ENCODE results near the gene RPL18.

Gene RPL18

GRCh38 chr19:48614436-48615230 lies 4.3 kb downstream of the RPL18 start, which contains the start of gene FAM83E:
FAM83E (minus strand) TSS chr19:48615076; CDS start chr19:48613372, 1,704 bp downstream.
- H3K27ac ChIP-seq = no peak within 1 kb of the TSS
- no peaks in the 10 kb centered on the region for H3K27me3 ChIP-seq (ENCODE audit: insufficient read depth, low read depth)
- TF ChIP-seq CTCF (conservative IDR thresholded peaks at IDR 0.05; ENCODE audit: low read depth, low read length) = no peak
- H3K9ac ChIP-seq = no peak within 1 kb of the TSS
- no peak within 1 kb of the TSS for H2AFZ ChIP-seq (ENCODE audit: low read depth)
- H3K79me2 ChIP-seq (ENCODE audit: insufficient read depth, low read depth) = peaks cover 28% of the 10 kb centered on the region
- peaks cover 26% of the 10 kb centered on the region for H4K20me1 ChIP-seq (ENCODE audit: insufficient read depth)
- peaks cover 11% of the 10 kb centered on the region for H3K4me1 ChIP-seq (ENCODE audit: low read depth, poor library complexity, severe bottlenecking)
- no peak within 1 kb of the TSS for H3K4me2 ChIP-seq
- H3K36me3 ChIP-seq (ENCODE audit: insufficient read depth) = peaks cover 10% of the 10 kb centered on the region; the same call in 1 of the 2 replicates
- no peak within 1 kb of the TSS for H3K4me3 ChIP-seq (IDR thresholded peaks at IDR 0.05; ENCODE audit: insufficient read depth, low read depth, low read length)

- Histone ChIP-seq H3K36me3 (ENCODE audit: insufficient read depth) (peaks cover 10% of the 10 kb centered on the region; the same call in 1 of the 2 replicates), H3K4me3 (IDR thresholded peaks at IDR 0.05; ENCODE audit: insufficient read depth, low read depth, low read length) (no peak overlapping the region), H3K27ac (no peak overlapping the region), H3K4me1 (ENCODE audit: low read depth, poor library complexity, severe bottlenecking) (peaks cover 11% of the 10 kb centered on the region), H4K20me1 (ENCODE audit: insufficient read depth) (peaks cover 26% of the 10 kb centered on the region), H3K79me2 (ENCODE audit: insufficient read depth, low read depth) (peaks cover 26% of the 10 kb centered on the region), H3K4me2 (no peak overlapping the region), H3K9ac (no peak overlapping the region), H3K27me3 (ENCODE audit: insufficient read depth, low read depth) (no peaks in the 10 kb centered on the region), H2AFZ (ENCODE audit: low read depth) (no peak overlapping the region)
- TF ChIP-seq CTCF (conservative IDR thresholded peaks at IDR 0.05; ENCODE audit: low read depth, low read length) = no peak
These were observed 5.0 kb downstream of the RPL18 start for GRCh38 chr19:48613852-48614435.

GRCh38 chr19:48613024-48613851 lies 5.7 kb downstream of the RPL18 start:
- Histone ChIP-seq H3K9ac (no peak overlapping the region), H3K4me1 (ENCODE audit: low read depth, poor library complexity, severe bottlenecking) (peaks cover 15% of the 10 kb centered on the region), H4K20me1 (ENCODE audit: insufficient read depth) (peaks cover 26% of the 10 kb centered on the region), H3K27me3 (ENCODE audit: insufficient read depth, low read depth) (no peaks in the 10 kb centered on the region), H3K27ac (no peak overlapping the region), H3K4me3 (IDR thresholded peaks at IDR 0.05; ENCODE audit: insufficient read depth, low read depth, low read length) (no peak overlapping the region), H3K79me2 (ENCODE audit: insufficient read depth, low read depth) (peaks cover 19% of the 10 kb centered on the region), H3K36me3 (ENCODE audit: insufficient read depth) (peaks cover 10% of the 10 kb centered on the region; the same call in 1 of the 2 replicates), H3K4me2 (no peak overlapping the region), H2AFZ (ENCODE audit: low read depth) (no peak overlapping the region)
- no peak for TF ChIP-seq CTCF (conservative IDR thresholded peaks at IDR 0.05; ENCODE audit: low read depth, low read length)

- H3K36me3 ChIP-seq (ENCODE audit: insufficient read depth) = peaks cover 3% of the 10 kb centered on the region; the same call in 1 of the 2 replicates
- H3K4me3 ChIP-seq (IDR thresholded peaks at IDR 0.05; ENCODE audit: insufficient read depth, low read depth, low read length) = no peak overlapping the region
- H2AFZ ChIP-seq (ENCODE audit: low read depth) = no peak overlapping the region
- no peak overlapping the region for H3K9ac ChIP-seq
- peaks cover 12% of the 10 kb centered on the region for H4K20me1 ChIP-seq (ENCODE audit: insufficient read depth)
- H3K27ac ChIP-seq = no peak overlapping the region
- peaks cover 5% of the 10 kb centered on the region for H3K79me2 ChIP-seq (ENCODE audit: insufficient read depth, low read depth)
- H3K4me2 ChIP-seq = no peak overlapping the region
- peaks cover 6% of the 10 kb centered on the region for H3K4me1 ChIP-seq (ENCODE audit: low read depth, poor library complexity, severe bottlenecking)
- peaks cover 11% of the 10 kb centered on the region; the same call in 1 of the 2 replicates for H3K27me3 ChIP-seq (ENCODE audit: insufficient read depth, low read depth)
- TF ChIP-seq CTCF (conservative IDR thresholded peaks at IDR 0.05; ENCODE audit: low read depth, low read length) = no peak
These were observed 7.1 kb downstream of the RPL18 start for GRCh38 chr19:48611872-48612271.
